Glutamatergic neuron (in vitro differentiated cells): ENCODE data around the gene DCANP1. TPM values are rescaled to one million over a fixed set of nuclear protein-coding genes. Genes with fewer than 3 reads are reported as not detected.

ENCODE experiments used
- DNase-seq: peaks from one replicate; pipeline ENCODE4 v3.0.0; 2022
- H3K27ac Mint-ChIP-seq: one replicate; pipeline ENCODE4 v1.8.0; 2020; ENCODE audit warnings: mild to moderate bottlenecking, mixed read lengths, inconsistent platforms; ENCODE audit not compliant: unreplicated experiment
- H3K27me3 Mint-ChIP-seq: one replicate; pipeline ENCODE4 v1.8.0; 2020; ENCODE audit warnings: mild to moderate bottlenecking, moderate library complexity, mixed read lengths, inconsistent platforms; ENCODE audit not compliant: unreplicated experiment
- H3K36me3 Mint-ChIP-seq: one replicate; pipeline ENCODE4 v1.8.0; 2020; ENCODE audit warnings: mild to moderate bottlenecking, mixed read lengths, inconsistent platforms; ENCODE audit not compliant: unreplicated experiment
- H3K4me1 Mint-ChIP-seq: one replicate; pipeline ENCODE4 v1.8.0; 2020; ENCODE audit warnings: mild to moderate bottlenecking, low read depth, mixed read lengths, inconsistent platforms; ENCODE audit not compliant: unreplicated experiment
- H3K4me3 Mint-ChIP-seq: one replicate; pipeline ENCODE4 v1.8.0; 2020; ENCODE audit warnings: mild to moderate bottlenecking, mixed read lengths, inconsistent platforms; ENCODE audit not compliant: unreplicated experiment
- H3K9me3 Mint-ChIP-seq: one replicate; pipeline ENCODE4 v1.8.0; 2020; ENCODE audit warnings: mild to moderate bottlenecking, moderate library complexity, mixed read lengths, inconsistent platforms; ENCODE audit not compliant: unreplicated experiment
- total RNA-seq: library from RNA; stranded (reverse); fragmentation: NEBNext Ultra II Directional; extraction: Animal tissue kit (Norgen Biotek cat#: 25700); gene quantifications from one replicate; pipeline ENCODE4 v1.2.1, GENCODE V29; 2021; ENCODE audit not compliant: unreplicated experiment
- TF ChIP-seq, protein P1 (sequence below): fragments of 200-600 bp; sonication (generic); IDR thresholded peaks from one replicate; pipeline ENCODE4 v1.5.0; 2021; ENCODE audit not compliant: partially characterized antibody, unreplicated experiment

DCANP1 gene
- total RNA-seq, 1 donor from 2014 or later: not detected

DNA sequence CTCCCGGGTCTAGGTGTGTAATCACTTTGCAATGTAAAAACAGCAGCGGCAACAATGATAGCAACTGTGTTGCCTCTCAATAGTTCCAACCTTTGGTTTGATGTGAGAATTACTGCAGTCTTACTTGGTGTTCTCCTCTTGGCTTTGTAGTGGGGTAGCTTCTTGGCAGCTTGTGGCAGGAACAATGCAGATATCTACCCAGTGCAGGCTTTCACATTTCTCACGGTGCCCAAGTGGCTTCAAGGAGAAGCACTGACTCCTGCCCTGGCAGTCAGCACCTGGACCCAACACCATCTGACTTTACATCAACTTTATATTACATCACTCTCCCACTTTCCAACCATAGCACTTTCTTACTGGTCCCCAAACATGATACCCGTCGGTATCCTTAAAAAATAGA lies 33.4 kb upstream of the DCANP1 start:
- H3K27me3 Mint-ChIP-seq: peaks cover 5% of the 10 kb centered on the region
- no peak overlapping the region for H3K4me3 Mint-ChIP-seq
- TF ChIP-seq, protein P1, sequence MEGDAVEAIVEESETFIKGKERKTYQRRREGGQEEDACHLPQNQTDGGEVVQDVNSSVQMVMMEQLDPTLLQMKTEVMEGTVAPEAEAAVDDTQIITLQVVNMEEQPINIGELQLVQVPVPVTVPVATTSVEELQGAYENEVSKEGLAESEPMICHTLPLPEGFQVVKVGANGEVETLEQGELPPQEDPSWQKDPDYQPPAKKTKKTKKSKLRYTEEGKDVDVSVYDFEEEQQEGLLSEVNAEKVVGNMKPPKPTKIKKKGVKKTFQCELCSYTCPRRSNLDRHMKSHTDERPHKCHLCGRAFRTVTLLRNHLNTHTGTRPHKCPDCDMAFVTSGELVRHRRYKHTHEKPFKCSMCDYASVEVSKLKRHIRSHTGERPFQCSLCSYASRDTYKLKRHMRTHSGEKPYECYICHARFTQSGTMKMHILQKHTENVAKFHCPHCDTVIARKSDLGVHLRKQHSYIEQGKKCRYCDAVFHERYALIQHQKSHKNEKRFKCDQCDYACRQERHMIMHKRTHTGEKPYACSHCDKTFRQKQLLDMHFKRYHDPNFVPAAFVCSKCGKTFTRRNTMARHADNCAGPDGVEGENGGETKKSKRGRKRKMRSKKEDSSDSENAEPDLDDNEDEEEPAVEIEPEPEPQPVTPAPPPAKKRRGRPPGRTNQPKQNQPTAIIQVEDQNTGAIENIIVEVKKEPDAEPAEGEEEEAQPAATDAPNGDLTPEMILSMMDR: no peak
- H3K9me3 Mint-ChIP-seq: peaks cover 16% of the 10 kb centered on the region
- H3K4me1 Mint-ChIP-seq: peaks cover 45% of the 10 kb centered on the region
- H3K27ac Mint-ChIP-seq: peak overlapping the region; percentile 68
- no peak for DNase-seq
- peaks cover 4% of the 10 kb centered on the region for H3K36me3 Mint-ChIP-seq

GRCh38 chr5:135478938-135479337 lies 31.8 kb upstream of the DCANP1 start:
- H3K4me1 Mint-ChIP-seq: peaks cover 42% of the 10 kb centered on the region
- peaks cover 4% of the 10 kb centered on the region for H3K36me3 Mint-ChIP-seq
- peaks cover 15% of the 10 kb centered on the region for H3K9me3 Mint-ChIP-seq
- H3K27ac Mint-ChIP-seq: peak overlapping the region; percentile 83
- no peak for DNase-seq
- peak overlapping the region; percentile 63 for H3K4me3 Mint-ChIP-seq
- peaks cover 5% of the 10 kb centered on the region for H3K27me3 Mint-ChIP-seq
- TF ChIP-seq, protein P1: no peak

- H3K36me3 Mint-ChIP-seq: peaks cover 4% of the 10 kb centered on the region
- TF ChIP-seq, protein P1: no peak
These were observed 30.5 kb upstream of the DCANP1 start for GRCh38 chr5:135477613-135478066.

DNA sequence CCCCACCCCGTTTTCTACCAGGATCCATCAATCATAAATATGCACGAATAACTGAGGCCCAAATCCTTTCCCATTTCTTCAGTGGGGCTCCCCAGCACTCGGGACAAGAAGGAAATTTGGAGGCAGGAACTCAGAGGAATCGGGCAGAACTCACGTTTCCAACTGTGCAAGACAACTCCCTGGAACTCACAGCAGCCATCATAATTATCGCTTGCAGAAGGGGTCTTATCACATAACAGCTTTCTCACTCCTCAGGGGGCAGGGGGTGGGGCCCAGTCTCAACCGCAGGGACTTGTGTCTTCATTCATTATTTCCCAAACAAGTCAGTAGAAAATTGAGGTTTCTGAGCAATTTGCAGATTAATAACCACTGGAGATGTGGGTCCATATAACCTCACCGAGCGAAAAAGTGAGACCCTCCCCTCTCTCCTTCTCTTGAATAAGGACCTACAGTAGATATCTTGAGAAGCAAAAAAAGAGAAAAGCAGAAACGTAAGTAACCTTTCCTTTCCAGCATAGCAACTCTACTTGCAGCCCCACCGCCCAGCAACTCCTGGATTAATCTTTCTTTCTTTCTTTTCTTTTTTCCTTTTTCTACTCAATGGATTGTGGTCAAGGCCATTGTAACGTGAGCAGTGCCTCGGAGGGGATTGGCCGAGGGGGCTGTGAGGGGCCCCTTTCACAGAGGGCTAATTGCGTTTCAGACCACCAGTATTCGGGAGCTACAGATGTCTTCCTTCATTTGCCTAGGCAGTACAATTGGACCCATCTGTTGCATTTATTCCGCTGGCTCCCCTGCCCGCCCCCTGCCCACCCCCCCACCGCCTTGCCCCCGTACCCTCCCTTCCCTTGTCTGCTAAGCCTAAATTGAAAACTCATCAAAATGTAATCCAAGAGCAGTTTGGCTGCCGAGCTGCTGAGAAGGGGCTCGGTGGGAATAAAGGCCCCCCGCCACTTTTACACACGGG lies 29.8 kb upstream of the DCANP1 start:
- Mint-ChIP-seq H3K27ac (peak overlapping the region; percentile 89), H3K9me3 (peaks cover 13% of the 10 kb centered on the region), H3K36me3 (peaks cover 4% of the 10 kb centered on the region), H3K4me3 (peak overlapping the region; percentile 81), H3K4me1 (peaks cover 37% of the 10 kb centered on the region), H3K27me3 (peaks cover 5% of the 10 kb centered on the region)
- TF ChIP-seq, protein P1: no peak
- DNase-seq: peak; percentile 51

More at GRCh38 chr5:135477613-135478066, 30.5 kb upstream of the DCANP1 start:
- Mint-ChIP-seq H3K4me3 (no peak overlapping the region), H3K9me3 (peaks cover 13% of the 10 kb centered on the region), H3K27ac (peak overlapping the region; percentile 89), H3K4me1 (peaks cover 37% of the 10 kb centered on the region), H3K27me3 (peaks cover 5% of the 10 kb centered on the region)
- DNase-seq: peak; percentile 56
